ENCODE data around the gene DPYSL4.

The DPYSL4 gene

DNA sequence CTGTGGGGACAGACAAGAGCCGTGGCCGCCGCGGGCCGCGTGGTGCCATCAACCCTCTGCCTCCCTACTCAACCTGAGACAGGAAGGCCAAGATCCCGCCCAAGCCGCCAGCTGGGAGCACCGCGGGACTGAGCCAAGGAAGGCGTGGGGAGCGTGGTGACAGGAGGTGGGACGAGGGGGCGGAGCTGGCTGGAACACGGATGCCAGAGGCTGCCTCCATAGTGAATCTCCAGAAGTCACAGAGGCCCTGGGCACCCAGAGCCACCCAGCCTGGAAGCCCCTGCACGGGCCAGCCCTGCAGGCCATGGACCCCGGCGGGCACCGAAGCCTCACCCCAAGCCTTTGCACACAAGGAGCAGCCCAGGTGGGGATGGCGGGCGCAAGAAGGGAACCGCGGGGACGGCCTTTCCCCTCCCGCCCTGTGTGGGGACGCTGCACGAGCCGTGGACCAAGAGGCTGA lies 18.1 kb upstream of the DPYSL4 start:
- Histone ChIP-seq H3K27ac (ENCODE audit: low read depth, low read length) (no peak overlapping the region), H3F3A (ENCODE audit: control insufficient read depth, insufficient read depth) (no peaks in the 10 kb centered on the region), H3K4me3 (ENCODE audit: low read length) (no peak overlapping the region), H3K27me3 (ENCODE audit: control insufficient read depth, low read length) (no peaks in the 10 kb centered on the region), H3K79me2 (ENCODE audit: control insufficient read depth, low read length) (no peaks in the 10 kb centered on the region), H3K4me2 (ENCODE audit: low read length) (no peak overlapping the region), H3K4me1 (ENCODE audit: control insufficient read depth, low read length) (no peaks in the 10 kb centered on the region), H3K36me3 (ENCODE audit: control insufficient read depth, low read length) (no peaks in the 10 kb centered on the region), H3K9me3 (ENCODE audit: control insufficient read depth, insufficient read depth, low read length) (peaks cover 4% of the 10 kb centered on the region; the same call in 1 of the 2 replicates), H3K9me2 (replicated peaks; ENCODE audit: control insufficient read depth, low read length) (no peaks in the 10 kb centered on the region), H4K20me1 (ENCODE audit: control insufficient read depth, insufficient read depth, low read depth, low read length) (no peaks in the 10 kb centered on the region)
- TF ChIP-seq, protein P1, sequence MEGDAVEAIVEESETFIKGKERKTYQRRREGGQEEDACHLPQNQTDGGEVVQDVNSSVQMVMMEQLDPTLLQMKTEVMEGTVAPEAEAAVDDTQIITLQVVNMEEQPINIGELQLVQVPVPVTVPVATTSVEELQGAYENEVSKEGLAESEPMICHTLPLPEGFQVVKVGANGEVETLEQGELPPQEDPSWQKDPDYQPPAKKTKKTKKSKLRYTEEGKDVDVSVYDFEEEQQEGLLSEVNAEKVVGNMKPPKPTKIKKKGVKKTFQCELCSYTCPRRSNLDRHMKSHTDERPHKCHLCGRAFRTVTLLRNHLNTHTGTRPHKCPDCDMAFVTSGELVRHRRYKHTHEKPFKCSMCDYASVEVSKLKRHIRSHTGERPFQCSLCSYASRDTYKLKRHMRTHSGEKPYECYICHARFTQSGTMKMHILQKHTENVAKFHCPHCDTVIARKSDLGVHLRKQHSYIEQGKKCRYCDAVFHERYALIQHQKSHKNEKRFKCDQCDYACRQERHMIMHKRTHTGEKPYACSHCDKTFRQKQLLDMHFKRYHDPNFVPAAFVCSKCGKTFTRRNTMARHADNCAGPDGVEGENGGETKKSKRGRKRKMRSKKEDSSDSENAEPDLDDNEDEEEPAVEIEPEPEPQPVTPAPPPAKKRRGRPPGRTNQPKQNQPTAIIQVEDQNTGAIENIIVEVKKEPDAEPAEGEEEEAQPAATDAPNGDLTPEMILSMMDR (IDR thresholded peaks at IDR 0.05; ENCODE audit: low read depth, low read length, poor library complexity, severe bottlenecking) = no peak
- TF ChIP-seq EZH2phosphoT487 (IDR thresholded peaks at IDR 0.05; ENCODE audit: borderline replicate concordance, low read length) = no peak

DNA sequence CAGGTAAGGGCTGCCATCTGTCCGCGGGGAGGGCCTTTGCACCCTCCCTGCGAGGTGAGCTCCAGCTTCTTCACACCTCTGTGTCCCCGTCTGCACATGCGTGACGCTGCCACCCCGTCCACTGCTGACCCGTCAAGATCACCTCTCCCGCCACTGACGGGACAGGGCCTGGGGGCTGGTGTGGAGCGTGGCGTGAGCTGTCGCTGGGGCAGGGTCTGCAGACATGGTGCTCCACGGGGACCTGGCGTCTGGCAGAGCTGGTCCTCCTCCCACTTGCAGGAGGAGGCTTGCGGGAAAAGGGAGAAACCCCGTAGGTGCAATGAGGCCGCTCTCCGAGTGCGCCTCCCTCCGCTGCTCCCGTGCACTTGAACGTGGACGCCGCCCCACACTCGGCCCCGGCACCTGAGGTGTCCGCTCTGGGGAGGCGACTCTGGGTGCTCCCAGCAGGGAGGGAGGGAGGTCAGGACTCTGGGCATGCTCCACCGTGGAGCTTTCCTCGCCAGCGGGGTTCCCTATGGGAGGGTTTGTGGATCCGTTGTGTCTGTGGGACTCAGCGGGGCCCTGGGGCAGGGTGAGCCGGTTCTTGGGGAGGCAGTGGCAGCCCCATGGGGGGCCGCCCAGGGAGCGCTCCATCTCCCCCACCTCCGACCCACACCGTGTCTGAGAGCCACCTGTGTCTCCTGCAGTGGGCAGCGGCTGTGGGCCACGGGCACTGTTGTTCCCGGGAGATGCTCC lies 17.6 kb upstream of the DPYSL4 start:
- peaks cover 4% of the 10 kb centered on the region; the same call in 1 of the 2 replicates for H3K9me3 ChIP-seq (ENCODE audit: control insufficient read depth, insufficient read depth, low read length)
- no peak overlapping the region for H3K27ac ChIP-seq (ENCODE audit: low read depth, low read length)
- H3K4me3 ChIP-seq (ENCODE audit: low read length) = no peak overlapping the region
- TF ChIP-seq, protein P1 (IDR thresholded peaks at IDR 0.05; ENCODE audit: low read depth, low read length, poor library complexity, severe bottlenecking) = no peak
- TF ChIP-seq EZH2phosphoT487 (IDR thresholded peaks at IDR 0.05; ENCODE audit: borderline replicate concordance, low read length) = no peak
- H3K4me2 ChIP-seq (ENCODE audit: low read length) = no peak overlapping the region
- H3K9me2 ChIP-seq (replicated peaks; ENCODE audit: control insufficient read depth, low read length) = no peaks in the 10 kb centered on the region
- H3K79me2 ChIP-seq (ENCODE audit: control insufficient read depth, low read length) = no peaks in the 10 kb centered on the region
- no peaks in the 10 kb centered on the region for H3K27me3 ChIP-seq (ENCODE audit: control insufficient read depth, low read length)
- H3K36me3 ChIP-seq (ENCODE audit: control insufficient read depth, low read length) = no peaks in the 10 kb centered on the region
- H3K4me1 ChIP-seq (ENCODE audit: control insufficient read depth, low read length) = no peaks in the 10 kb centered on the region
- no peaks in the 10 kb centered on the region for H3F3A ChIP-seq (ENCODE audit: control insufficient read depth, insufficient read depth)
- H4K20me1 ChIP-seq (ENCODE audit: control insufficient read depth, insufficient read depth, low read depth, low read length) = no peaks in the 10 kb centered on the region

DNA sequence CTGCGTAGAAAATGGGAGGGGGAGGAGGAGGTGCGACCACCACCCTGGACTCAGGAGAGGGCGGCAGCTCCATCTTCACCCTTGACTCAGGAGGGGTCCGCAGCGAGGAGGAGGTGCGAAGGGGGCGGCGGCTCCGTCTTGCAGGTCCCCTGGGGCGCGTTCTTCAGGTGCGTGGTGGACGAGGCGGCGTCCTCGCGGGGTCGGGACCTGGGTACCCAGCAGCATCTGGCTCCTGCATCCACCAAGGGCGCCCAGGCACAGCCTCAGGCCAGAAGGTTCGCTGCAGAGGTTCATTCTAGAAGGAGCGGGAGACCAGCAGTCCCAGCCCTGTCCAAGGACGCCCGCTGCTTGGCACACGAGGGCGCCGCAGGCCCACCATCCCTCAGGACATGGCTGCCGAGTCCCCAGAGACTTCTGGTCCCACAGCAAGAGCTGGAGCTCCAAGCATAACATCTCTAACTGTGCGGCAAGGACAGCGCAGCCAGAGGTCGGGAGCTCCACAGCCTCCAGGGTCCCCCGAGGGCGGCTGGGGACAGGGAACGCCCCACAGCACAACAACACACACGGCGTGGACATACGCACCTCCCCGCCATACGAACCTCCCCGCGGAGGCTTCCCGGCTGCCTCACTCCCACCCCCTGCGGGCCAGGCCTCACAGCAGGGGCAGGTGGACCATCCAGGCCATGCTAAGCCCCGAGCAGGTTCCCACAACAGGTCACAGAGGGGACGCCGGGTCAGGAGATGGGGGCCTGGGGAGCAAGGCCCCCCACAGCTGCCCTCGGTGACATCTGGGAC lies 16.8 kb upstream of the DPYSL4 start:
- Histone ChIP-seq H3K4me3 (ENCODE audit: low read length) (no peak overlapping the region), H3K36me3 (ENCODE audit: control insufficient read depth, low read length) (no peaks in the 10 kb centered on the region)
- no peak for TF ChIP-seq EZH2phosphoT487 (IDR thresholded peaks at IDR 0.05; ENCODE audit: borderline replicate concordance, low read length)
- TF ChIP-seq, protein P1 (IDR thresholded peaks at IDR 0.05; ENCODE audit: low read depth, low read length, poor library complexity, severe bottlenecking) = no peak

More for the DNA sequence above, 16.8 kb upstream of the DPYSL4 start:
- H3K27ac ChIP-seq (ENCODE audit: low read depth, low read length) = no peak overlapping the region
- no peaks in the 10 kb centered on the region for H4K20me1 ChIP-seq (ENCODE audit: control insufficient read depth, insufficient read depth, low read depth, low read length)
- H3K9me3 ChIP-seq (ENCODE audit: control insufficient read depth, insufficient read depth, low read length) = peaks cover 9% of the 10 kb centered on the region; the same call in 1 of the 2 replicates
- no peaks in the 10 kb centered on the region for H3F3A ChIP-seq (ENCODE audit: control insufficient read depth, insufficient read depth)
- H3K4me1 ChIP-seq (ENCODE audit: control insufficient read depth, low read length) = no peaks in the 10 kb centered on the region
- H3K9me2 ChIP-seq (replicated peaks; ENCODE audit: control insufficient read depth, low read length) = no peaks in the 10 kb centered on the region
- H3K4me2 ChIP-seq (ENCODE audit: low read length) = no peak overlapping the region
- H3K27me3 ChIP-seq (ENCODE audit: control insufficient read depth, low read length) = no peaks in the 10 kb centered on the region
- H3K79me2 ChIP-seq (ENCODE audit: control insufficient read depth, low read length) = no peaks in the 10 kb centered on the region
